CD4-positive, alpha-beta memory T cell (primary cell): ENCODE measurements around the gene UNCX. TPM values are rescaled to one million over a fixed set of nuclear protein-coding genes. Genes with fewer than 3 reads are reported as not detected.

Experiments used
- CTCF ChIA-PET: fragments of 350-600 bp; sonication (Branson Sonifier 250); formaldehyde crosslinking; loops from one replicate; lab custom pipeline; 2021; ENCODE audit warnings: inconsistent platforms; ENCODE audit not compliant: partially characterized antibody; lab: Charles Lee
- POLR2A ChIA-PET: fragments of 350-600 bp; sonication (Branson Sonifier 250); formaldehyde crosslinking; loops from one replicate; lab custom pipeline; 2021; ENCODE audit not compliant: partially characterized antibody; lab: Charles Lee
- DNase-seq, 5 donors: peaks; one replicate each; pipeline versions ENCODE4 v3.0.0 to v3.0.0-alpha.2; 2020 to 2022; ENCODE audit warnings: mixed read lengths in 1 of 5
- H3K27ac ChIP-seq: one replicate; pipeline ENCODE4 v1.7.0; 2013; ENCODE audit warnings: low read depth, low read length
- H3K27me3 ChIP-seq: 2 replicates; pipeline ENCODE4 v1.7.0; 2013; ENCODE audit warnings: mild to moderate bottlenecking, low read length, moderate library complexity; ENCODE audit not compliant: insufficient read depth
- H3K36me3 ChIP-seq: 2 replicates; pipeline ENCODE4 v1.7.0; 2013; ENCODE audit warnings: mild to moderate bottlenecking, low read length, moderate library complexity; ENCODE audit not compliant: insufficient read depth
- H3K4me1 ChIP-seq: 2 replicates; pipeline ENCODE4 v1.7.0; 2013; ENCODE audit warnings: mild to moderate bottlenecking, low read length, moderate library complexity; ENCODE audit not compliant: insufficient read depth
- H3K4me3 ChIP-seq, 2 donors: one replicate each; pipeline ENCODE4 v1.7.0; 2013; ENCODE audit warnings: low read length in 2 of 2, mild to moderate bottlenecking in 1 of 2
- H3K9me3 ChIP-seq, 2 donors: one replicate each; pipeline ENCODE4 v1.7.0; 2013; ENCODE audit warnings: low read length in 2 of 2, control low read depth in 1 of 2; ENCODE audit not compliant: control insufficient read depth in 1 of 2
- H3K27ac Mint-ChIP-seq, 7 donors: one replicate each; pipeline ENCODE4 v1.8.0; 2020 to 2021; ENCODE audit warnings: mixed read lengths in 7 of 7, mild to moderate bottlenecking in 6 of 7, inconsistent platforms in 3 of 7, moderate library complexity in 3 of 7
- H3K27me3 Mint-ChIP-seq, 2 donors: one replicate each; pipeline ENCODE4 v1.8.0; 2020 to 2021; ENCODE audit warnings: mixed read lengths in 2 of 2
- H3K36me3 Mint-ChIP-seq, 2 donors: one replicate each; pipeline ENCODE4 v1.8.0; 2020 to 2021; ENCODE audit warnings: mixed read lengths in 2 of 2, inconsistent platforms in 1 of 2, mild to moderate bottlenecking in 1 of 2
- H3K4me1 Mint-ChIP-seq, 4 donors: one replicate each; pipeline ENCODE4 v1.8.0; 2020 to 2021; ENCODE audit warnings: mixed read lengths in 4 of 4, mild to moderate bottlenecking in 1 of 4
- H3K4me3 Mint-ChIP-seq, 8 donors: one replicate each; pipeline ENCODE4 v1.8.0; 2020 to 2021; ENCODE audit warnings: mixed read lengths in 8 of 8, mild to moderate bottlenecking in 7 of 8, moderate library complexity in 6 of 8, inconsistent platforms in 3 of 8
- H3K9me3 Mint-ChIP-seq, 8 donors: one replicate each; pipeline ENCODE4 v1.8.0; 2020 to 2021; ENCODE audit warnings: mixed read lengths in 8 of 8, mild to moderate bottlenecking in 5 of 8, inconsistent platforms in 3 of 8, moderate library complexity in 1 of 8
- intact Hi-C: fragments of 100-400 bp; cut with micrococcal nuclease; formaldehyde crosslinking; loops from one replicate; pipeline ENCODE4 v1.15.1; 2023
- polyA plus RNA-seq, 2 donors: library from polyadenylated mRNA; unstranded; fragments of 300-500 nt; fragmentation: Illumina TruSeq; gene quantifications; one replicate each; pipeline ENCODE4 v1.2.3, GENCODE V29; 2021
- total RNA-seq, 2 experiments: library from RNA; stranded (reverse); gene quantifications; one replicate each; pipeline ENCODE4 v1.2.3, GENCODE V29; 2021

UNCX gene
- total RNA-seq (not detected), polyA plus RNA-seq (not detected)

- Mint-ChIP-seq H3K27me3 (peaks cover 37 to 38% of the 10 kb centered on the region in 2 donors), H3K27ac (peak within 1 kb of the TSS in 4 of 7 donors; percentile 27 to 91 (median 66)), H3K4me3 (peak within 1 kb of the TSS in 7 of 8 donors; percentile 39 to 76 (median 70)), H3K4me1 (peaks cover 14 to 28% (median 20%) of the 10 kb centered on the region in 4 donors), H3K36me3 (no peaks in the 10 kb centered on the region), H3K9me3 (peaks cover 0 to 24% (median 0%) of the 10 kb centered on the region in 8 donors)
- H3K9me3 ChIP-seq = no peaks in the 10 kb centered on the region
- intact Hi-C loops = no loop called here
- no peak within 1 kb of the TSS for H3K4me3 ChIP-seq
- no peak for DNase-seq
- POLR2A ChIA-PET = interaction anchor here (1.0 kb wide), 1 partner anchor 12 kb away, joined by 3 read pairs; no protein-coding TSS in a partner anchor
- H3K4me1 ChIP-seq = peaks cover 19% of the 10 kb centered on the region
- peaks cover 48% of the 10 kb centered on the region for H3K27me3 ChIP-seq
- CTCF ChIA-PET = no interaction called here
- H3K36me3 ChIP-seq = no peaks in the 10 kb centered on the region
- no peak within 1 kb of the TSS for H3K27ac ChIP-seq
These were observed at the start of gene UNCX for GRCh38 chr7:1232623-1233332. TSS of gene UNCX (plus strand) at chr7:1232872. CDS start at chr7:1233018, 146 bp downstream.

- intact Hi-C loops = no loop called here
- Histone ChIP-seq H3K27me3 (no peaks in the 10 kb centered on the region), H3K27ac (no peak overlapping the region), H3K36me3 (no peaks in the 10 kb centered on the region), H3K4me3 (no peak overlapping the region), H3K9me3 (no peaks in the 10 kb centered on the region), H3K4me1 (peaks cover 3% of the 10 kb centered on the region)
- POLR2A ChIA-PET = no interaction called here
- H3K27ac Mint-ChIP-seq = no peak overlapping the region
- no peak overlapping the region for H3K4me3 Mint-ChIP-seq
- H3K4me1 Mint-ChIP-seq = peaks cover 0 to 5% (median 4%) of the 10 kb centered on the region in 4 donors
- CTCF ChIA-PET = interaction anchor here (2.8 kb wide), 1 partner anchor 11 kb away, joined by 16 read pairs; no protein-coding TSS in a partner anchor
- peaks cover 0 to 2% (median 0%) of the 10 kb centered on the region in 8 donors for H3K9me3 Mint-ChIP-seq
- peaks cover 21 to 25% of the 10 kb centered on the region in 2 donors for H3K27me3 Mint-ChIP-seq
- no peaks in the 10 kb centered on the region for H3K36me3 Mint-ChIP-seq
- no peak for DNase-seq
These were observed 45.5 kb upstream of the UNCX start for GRCh38 chr7:1187127-1187526.

- Histone ChIP-seq H3K27ac (no peak overlapping the region), H3K4me3 (no peak overlapping the region), H3K9me3 (no peaks in the 10 kb centered on the region), H3K4me1 (peaks cover 8% of the 10 kb centered on the region), H3K27me3 (no peaks in the 10 kb centered on the region), H3K36me3 (no peaks in the 10 kb centered on the region)
- Mint-ChIP-seq H3K4me1 (peaks cover 0 to 12% (median 8%) of the 10 kb centered on the region in 4 donors), H3K27me3 (peaks cover 21 to 22% of the 10 kb centered on the region in 2 donors), H3K27ac (no peak overlapping the region), H3K36me3 (no peaks in the 10 kb centered on the region), H3K4me3 (peak overlapping the region in 1 of 8 donors; percentile 41), H3K9me3 (peaks cover 0 to 2% (median 0%) of the 10 kb centered on the region in 8 donors)
- intact Hi-C loops = no loop called here
- ChIA-PET POLR2A (no interaction called here), CTCF (interaction anchor here (5.2 kb wide), 1 partner anchor 12 kb away, joined by 24 read pairs; no protein-coding TSS in a partner anchor)
- no peak for DNase-seq
These were observed 43.9 kb upstream of the UNCX start for GRCh38 chr7:1188720-1189294.

DNA sequence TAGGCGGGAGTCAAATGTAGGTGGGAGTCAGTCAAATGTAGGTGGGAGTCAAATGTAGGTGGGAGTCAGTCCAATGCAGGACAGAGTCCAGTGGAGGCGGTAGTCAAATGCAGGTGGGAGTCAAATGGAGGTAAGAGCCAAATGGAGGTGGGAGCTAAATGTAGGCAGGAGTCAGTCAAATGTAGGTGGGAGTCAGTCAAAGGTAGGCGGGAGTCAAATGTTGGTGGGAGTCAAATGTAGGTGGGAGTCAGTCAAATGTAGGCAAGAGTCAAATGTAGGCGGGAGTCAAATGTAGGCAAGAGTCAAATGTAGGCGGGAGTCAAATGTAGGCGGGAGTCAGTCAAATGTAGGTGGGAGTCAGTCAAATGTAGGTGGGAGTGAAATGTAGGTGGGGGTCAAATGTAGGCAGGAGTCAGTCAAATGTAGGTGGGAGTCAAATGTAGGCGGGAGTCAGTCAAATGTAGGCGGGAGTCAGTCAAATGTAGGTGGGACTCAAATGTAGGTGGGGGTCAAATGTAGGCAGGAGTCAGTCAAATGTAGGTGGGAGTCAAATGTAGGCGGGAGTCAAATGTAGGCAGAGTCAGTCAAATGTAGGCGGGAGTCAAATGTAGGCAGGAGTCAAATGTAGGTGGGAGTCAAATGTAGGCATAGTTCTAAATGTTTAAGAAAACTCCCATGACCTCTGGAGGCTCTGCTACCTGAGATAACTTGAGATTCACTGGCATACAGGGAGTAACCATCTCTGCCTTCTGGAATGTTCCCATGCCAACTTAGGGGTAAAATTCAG, 42.5 kb upstream of the UNCX start:
- ChIA-PET CTCF (interaction anchor here (0.7 to 5.2 kb wide), 3 partner anchors 14 to 32 kb away, joined by 3 to 24 read pairs (median 4); no protein-coding TSS in a partner anchor), POLR2A (no interaction called here)
- no peaks in the 10 kb centered on the region for H3K36me3 ChIP-seq
- H3K9me3 Mint-ChIP-seq = peaks cover 0 to 2% (median 0%) of the 10 kb centered on the region in 8 donors
- DNase-seq = no peak
- H3K4me3 ChIP-seq = no peak overlapping the region
- no peak overlapping the region for H3K27ac ChIP-seq
- H3K4me1 Mint-ChIP-seq = peaks cover 0 to 12% (median 8%) of the 10 kb centered on the region in 4 donors
- H3K36me3 Mint-ChIP-seq = no peaks in the 10 kb centered on the region
- peaks cover 8% of the 10 kb centered on the region for H3K4me1 ChIP-seq
- H3K4me3 Mint-ChIP-seq = no peak overlapping the region
- intact Hi-C loops = no loop called here
- no peaks in the 10 kb centered on the region for H3K9me3 ChIP-seq
- no peak overlapping the region for H3K27ac Mint-ChIP-seq
- peaks cover 18 to 22% of the 10 kb centered on the region in 2 donors for H3K27me3 Mint-ChIP-seq
- no peaks in the 10 kb centered on the region for H3K27me3 ChIP-seq

DNA sequence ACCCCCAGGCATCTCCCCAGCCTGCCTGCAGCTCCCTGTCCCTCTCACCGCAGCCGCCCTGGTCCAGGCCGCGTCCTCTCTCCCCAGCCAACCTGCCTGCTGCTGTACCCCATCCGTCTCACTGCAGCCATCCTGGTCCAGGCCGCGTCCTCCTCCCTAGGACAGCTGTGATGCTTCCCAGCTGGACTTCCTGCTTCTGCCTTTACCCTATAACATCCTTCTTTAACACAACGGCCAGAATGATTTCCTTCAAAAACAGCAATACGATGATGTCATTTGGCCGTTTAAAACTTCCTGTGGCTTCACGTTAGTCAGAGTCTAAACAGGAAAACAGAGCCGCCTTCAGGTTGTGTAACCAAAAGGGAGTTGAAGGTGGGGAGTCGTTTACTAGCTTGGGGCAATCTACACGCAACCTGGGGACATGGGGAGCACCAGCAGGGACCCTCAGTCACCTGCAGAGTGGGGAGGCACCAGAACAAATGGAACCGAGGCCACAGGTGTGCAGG, 40.4 kb upstream of the UNCX start:
- Histone ChIP-seq H3K9me3 (no peaks in the 10 kb centered on the region), H3K27me3 (no peaks in the 10 kb centered on the region), H3K36me3 (no peaks in the 10 kb centered on the region), H3K4me1 (peaks cover 8% of the 10 kb centered on the region), H3K4me3 (no peak overlapping the region), H3K27ac (no peak overlapping the region)
- ChIA-PET POLR2A (no interaction called here), CTCF (interaction anchor here (1.2 to 5.2 kb wide), 4 partner anchors 9 to 282 kb away, joined by 3 to 24 read pairs (median 8); no protein-coding TSS in a partner anchor)
- Mint-ChIP-seq H3K36me3 (no peaks in the 10 kb centered on the region), H3K4me1 (peaks cover 0 to 12% (median 8%) of the 10 kb centered on the region in 4 donors), H3K27ac (peak overlapping the region in 2 of 7 donors; percentile 43 to 86), H3K4me3 (peak overlapping the region in 2 of 8 donors; percentile 47 to 76), H3K9me3 (no peaks in the 10 kb centered on the region), H3K27me3 (peaks cover 8 to 16% of the 10 kb centered on the region in 2 donors)
- intact Hi-C loops = no loop called here
- peak in 1 of 5 donors; percentile 18 for DNase-seq

- intact Hi-C loops = no loop called here
- DNase-seq = no peak
- peaks cover 0 to 12% (median 8%) of the 10 kb centered on the region in 4 donors for H3K4me1 Mint-ChIP-seq
- peaks cover 6 to 14% of the 10 kb centered on the region in 2 donors for H3K27me3 Mint-ChIP-seq
- Histone ChIP-seq H3K36me3 (no peaks in the 10 kb centered on the region), H3K4me3 (no peak overlapping the region), H3K4me1 (peaks cover 8% of the 10 kb centered on the region), H3K27ac (no peak overlapping the region), H3K9me3 (no peaks in the 10 kb centered on the region), H3K27me3 (no peaks in the 10 kb centered on the region)
- H3K4me3 Mint-ChIP-seq = no peak overlapping the region
- no peaks in the 10 kb centered on the region for H3K9me3 Mint-ChIP-seq
- ChIA-PET POLR2A (no interaction called here), CTCF (interaction anchor here (0.7 to 5.2 kb wide), 5 partner anchors 9 to 240 kb away, joined by 3 to 24 read pairs (median 9); no protein-coding TSS in a partner anchor)
- no peaks in the 10 kb centered on the region for H3K36me3 Mint-ChIP-seq
- H3K27ac Mint-ChIP-seq = no peak overlapping the region
These were observed 38.9 kb upstream of the UNCX start for GRCh38 chr7:1193593-1194424.
